Activated CD8-positive, alpha-beta memory T cell treated with anti-CD3 and anti-CD28 coated beads for 1 hour (primary cell): ENCODE results near the gene CDH16.

Experiments
- DNase-seq, 2 donors: peaks; one replicate each; pipeline ENCODE4 v3.0.0-alpha.2; 2020; ENCODE audit warnings: low read depth in 1 of 2; ENCODE audit errors: extremely low read depth in 1 of 2

Gene CDH16

DNA sequence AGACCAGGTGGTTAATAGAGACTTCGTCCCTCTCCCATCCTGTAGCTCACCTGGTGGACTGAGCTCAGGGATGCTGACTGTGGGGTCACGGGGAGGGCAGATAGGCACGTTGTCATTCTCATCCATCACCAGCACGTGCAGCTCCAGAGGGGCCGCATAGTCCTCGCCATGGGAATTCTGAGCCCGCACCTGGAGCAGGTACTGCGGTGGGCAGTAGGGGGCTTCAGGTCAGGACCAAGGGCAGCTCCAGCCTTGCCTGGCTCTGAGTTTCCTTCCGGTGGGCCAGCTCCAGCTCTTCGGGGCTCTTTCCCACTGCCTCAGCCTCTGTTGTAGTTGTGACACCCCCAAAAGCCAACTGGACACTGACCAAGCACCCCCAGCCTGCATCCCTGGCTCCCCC, 5.6 kb downstream of the CDH16 start:
- no peak for DNase-seq

DNA sequence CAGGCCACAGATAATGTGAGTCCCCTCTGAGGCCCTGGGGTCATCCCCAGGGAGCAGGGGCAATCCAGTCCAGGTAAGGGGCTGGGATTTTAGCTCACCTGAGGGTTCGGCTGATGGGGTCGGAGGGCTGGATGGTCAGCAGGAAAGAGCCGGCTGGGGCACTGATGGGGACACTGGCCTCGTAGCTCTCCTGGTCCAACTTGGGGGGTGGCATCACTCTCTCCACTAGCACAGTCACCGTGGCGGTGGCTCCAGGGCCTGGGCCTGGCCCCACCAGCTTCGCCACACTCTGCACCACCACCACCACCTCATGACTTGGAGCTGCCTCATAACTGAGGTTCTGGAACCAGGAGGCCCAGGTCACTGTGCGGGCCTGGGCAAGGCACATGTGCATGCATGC, 6.9 kb downstream of the CDH16 start:
- no peak for DNase-seq

DNA sequence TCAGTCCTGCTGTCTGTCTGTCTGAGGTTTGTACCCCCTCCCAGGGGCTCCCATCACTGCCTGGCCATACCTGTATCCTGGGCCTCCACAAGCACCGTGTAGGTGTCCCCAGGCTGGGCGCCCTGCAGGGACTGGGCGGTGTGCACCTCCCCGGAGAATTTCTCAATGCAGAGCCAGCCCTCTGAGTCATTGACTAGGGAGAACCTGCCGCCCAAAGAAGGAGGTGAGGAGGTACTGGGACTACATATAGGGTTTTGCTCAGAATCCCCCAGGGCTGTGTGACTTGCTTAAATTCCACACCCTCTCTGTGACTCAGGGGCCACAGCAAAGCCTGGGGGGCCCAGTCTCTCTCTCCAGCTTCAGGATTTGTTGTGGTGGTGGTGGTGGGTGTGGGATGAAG, 7.6 kb downstream of the CDH16 start:
- DNase-seq, result no peak

DNA sequence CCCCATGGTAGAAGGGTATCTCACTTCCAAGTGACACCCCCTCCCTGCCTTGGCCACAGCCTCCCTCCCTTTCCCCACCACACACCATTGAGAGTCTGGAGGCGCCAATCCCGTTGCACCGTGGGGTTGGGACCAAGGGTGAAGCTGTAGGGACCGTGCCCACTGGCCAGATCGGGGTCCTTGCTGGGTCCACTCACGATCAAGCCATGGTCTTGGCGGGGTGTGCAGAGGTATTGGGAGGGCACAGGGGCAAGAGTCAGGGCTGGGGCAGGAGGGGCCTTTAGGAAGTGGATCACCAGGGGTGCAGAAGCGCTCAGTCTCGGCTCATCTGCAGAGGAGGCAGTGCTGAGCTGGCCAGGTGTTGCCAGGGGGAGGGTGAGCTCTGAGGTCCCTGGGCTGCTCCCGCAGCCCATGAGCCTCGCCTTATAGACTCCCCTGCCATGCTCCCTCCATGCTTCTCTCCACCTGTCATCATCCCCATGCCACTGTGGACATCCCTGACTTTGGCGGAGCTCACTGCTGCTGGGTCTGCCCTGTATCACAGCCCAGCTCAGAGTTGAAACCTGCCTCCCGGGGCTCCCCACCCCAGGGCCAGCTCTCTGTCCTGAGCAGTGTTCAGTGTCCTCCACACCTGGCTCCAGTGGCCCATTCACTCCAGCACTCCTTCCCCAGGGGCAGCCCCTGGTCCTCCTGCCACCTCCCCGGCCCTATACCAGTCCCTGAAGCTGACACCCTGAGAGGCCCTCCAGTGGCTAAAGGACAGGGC, 8.3 kb downstream of the CDH16 start:
- DNase-seq, result no peak

DNA sequence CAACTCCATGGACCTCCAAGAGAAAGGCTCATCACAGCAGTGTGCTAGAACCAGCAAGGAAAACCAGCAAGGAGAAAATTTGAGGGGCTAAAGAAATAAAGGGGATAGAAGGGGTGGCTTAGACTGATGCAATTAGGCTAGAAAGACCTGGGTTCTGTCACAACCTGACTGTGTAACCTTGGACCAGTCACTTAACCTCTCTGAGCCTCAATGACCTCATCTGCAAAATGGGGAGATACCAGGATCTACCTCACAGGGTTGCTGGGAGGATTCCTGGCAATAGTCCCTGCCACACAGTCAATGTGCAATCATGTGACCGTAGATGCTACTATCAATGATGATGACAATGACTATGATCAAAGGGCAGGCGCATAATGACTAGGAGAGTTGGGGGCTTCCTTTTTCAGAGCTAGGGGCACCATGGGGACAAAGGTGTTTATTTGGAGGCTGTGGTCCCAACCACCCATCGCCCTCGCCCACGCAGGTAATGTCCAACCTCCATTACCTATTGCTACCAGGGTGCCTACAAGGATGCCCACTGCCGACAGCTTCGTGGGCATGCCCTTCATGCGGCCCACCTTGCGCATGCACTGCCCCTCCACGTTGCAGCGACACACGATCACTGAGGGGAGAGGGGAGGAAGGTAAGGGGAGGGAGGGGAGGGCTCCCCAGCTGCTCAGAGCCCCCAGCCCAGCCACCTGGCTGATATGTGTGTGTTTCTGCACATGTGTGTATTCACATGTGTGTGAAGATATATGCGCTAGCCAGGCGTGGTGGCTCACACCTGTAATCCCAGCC, 9.7 kb downstream of the CDH16 start:
- DNase-seq, result no peak

DNA sequence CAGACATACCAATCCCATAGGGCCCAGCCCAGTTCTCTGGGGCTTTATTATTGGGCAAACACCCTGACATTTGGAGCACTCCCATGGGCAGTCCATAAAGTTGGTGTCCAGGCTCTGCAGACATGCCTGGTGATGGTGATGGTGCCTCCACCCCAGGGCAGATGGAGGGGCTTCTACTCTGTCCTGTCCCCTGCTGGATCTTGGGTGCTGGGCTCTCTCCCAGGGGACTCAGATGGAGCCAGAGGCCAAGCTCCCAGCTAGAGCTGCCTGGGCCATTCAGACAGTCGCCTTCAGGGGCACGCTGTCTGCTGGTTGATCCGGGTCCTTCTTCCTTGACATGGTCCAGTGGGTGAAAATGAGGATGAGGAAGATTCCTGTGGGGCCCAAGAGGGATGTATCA, 10.6 kb downstream of the CDH16 start:
- DNase-seq, result no peak

DNA sequence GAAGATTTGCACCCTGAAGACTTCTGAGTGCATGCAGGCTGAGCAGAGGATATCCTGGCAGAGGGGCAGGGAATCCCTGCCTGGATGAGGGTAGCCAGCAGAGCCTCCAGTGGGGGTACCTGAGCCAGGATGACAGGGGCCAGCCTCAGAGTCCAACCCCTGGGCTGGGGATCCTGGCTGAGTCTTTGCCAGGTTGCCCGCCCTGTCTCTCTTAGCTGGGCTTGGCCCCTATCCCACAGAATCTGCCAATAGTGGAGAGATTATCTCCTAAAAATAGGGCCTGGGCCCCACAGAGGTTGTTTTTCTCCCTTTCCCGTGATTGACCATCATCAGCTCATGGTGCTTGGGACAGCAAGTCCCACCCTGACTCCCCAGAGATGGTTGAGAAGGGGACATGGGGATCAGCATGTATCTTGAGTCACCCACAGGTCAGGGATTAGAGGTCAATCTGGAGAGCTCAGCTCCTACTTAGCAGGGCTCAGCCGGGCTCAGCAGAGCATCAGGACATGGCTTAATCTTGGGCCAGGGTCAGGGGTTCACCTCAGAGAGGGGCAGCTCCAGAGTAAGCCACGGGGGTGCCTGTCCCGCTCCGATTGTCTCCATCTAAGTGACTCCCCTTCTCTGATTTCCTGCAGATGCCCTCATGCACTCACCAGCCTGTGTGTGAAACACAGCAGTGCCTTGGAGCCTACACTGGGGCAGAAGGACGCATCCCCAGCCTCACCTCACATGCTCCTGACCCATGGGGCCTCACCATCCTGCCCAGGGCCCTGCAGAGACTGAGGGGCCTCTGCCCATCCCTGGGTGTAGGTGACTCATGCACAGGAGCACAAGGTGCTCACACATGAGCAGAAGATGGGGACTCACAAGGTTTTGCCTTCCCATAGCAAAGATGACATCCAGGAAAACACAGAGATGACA, 11.5 kb downstream of the CDH16 start:
- no peak for DNase-seq

DNA sequence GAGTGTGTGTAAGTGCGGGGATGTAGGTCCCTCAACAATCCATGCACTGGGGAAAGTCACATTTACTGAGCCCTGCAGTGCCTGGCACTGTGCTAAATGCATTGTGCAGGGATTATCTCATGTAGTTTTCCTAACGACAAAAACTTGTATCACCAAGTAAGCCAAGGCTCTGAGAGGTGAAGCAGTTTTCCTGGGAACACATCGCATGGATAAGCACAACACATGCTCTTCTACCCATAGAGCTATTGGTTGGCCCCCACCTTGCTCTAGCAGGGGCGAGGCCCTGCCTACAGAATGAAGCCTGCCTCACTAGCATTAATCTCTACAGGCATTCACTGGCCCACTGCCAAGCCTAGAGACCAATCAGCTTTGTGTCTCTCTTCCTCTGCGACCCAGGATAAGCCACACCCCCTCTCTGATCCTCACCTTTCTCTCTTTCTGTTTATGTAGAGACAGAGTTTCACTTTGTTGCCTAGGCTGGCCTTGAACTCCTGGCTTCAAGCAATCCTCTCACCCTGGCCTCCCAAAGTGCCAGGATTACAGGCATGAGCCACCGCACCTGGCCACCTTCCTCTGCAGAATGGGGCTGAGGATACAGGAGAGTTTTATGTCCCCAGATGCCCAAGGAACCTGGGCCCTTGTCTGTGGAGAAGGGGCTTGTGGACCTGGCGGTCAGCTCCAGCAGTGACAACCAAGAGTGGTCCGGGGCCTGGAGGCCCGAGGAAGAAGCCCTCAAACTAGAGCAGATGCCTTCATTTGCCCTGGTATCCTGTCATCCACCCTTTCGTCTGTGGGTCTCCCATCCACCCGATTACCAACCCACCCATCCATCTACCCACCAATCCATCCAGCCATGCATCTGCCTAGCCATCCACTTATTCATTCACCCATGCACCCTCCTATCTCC, 12.8 kb downstream of the CDH16 start:
- DNase-seq, result no peak

DNA sequence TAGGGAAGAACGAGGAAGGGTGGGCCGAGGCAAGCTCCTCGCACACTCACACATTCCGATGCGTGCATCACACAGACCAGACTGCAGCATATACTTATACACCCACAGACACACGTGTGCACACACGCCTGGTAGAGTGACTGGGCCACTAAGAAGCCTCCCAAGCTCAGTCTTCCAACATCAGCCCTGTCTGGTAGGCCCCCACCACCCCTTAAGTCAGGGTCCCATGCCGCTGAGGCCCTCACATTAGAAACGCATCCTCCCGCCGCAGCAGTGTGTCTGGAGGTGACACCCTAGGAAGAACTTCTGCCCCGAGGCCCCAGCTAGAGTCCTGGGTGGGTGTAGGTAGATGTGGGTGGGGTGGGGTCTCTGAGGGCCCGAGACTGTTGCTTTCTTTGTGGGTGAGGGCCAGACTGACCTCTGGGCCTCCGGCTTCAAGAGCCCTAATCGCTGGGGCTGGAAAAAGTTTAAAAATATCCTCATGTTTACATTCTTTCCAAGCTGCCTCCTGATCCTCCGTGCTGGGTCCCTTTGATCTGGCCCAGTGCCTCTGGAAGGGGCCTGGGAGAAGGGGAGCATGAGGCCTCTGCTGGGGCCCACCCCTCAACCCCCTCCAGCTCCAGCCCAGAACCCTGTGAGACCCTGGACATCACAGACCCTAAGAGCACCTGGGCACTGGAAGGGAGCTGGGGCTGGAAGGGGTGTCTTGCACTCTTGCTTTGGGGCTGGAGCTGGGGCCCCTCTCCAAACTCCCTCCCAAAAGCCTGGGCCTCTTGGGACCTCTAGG, 13.6 kb downstream of the CDH16 start:
- no peak for DNase-seq

DNA sequence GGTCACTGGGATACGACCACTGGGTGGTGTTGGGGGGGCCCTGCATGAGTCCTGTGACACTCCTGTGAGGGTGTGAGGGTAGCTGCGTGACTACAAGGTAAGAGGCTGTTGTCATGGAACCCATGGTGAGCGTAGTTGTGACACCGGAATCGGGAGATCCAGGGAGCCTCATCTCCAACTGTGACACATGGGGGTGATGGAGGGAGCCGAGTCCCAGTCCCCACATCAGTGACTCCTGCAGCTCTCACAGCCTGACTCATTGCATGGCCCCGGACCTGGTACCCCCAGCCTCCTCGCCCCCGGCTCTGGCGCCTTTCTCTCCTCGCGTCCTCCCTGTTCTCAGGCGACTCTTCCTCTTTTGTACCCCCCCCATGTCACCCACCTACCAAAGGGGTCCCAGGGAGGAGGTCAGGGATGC, 14.2 kb downstream of the CDH16 start:
- no peak for DNase-seq

DNA sequence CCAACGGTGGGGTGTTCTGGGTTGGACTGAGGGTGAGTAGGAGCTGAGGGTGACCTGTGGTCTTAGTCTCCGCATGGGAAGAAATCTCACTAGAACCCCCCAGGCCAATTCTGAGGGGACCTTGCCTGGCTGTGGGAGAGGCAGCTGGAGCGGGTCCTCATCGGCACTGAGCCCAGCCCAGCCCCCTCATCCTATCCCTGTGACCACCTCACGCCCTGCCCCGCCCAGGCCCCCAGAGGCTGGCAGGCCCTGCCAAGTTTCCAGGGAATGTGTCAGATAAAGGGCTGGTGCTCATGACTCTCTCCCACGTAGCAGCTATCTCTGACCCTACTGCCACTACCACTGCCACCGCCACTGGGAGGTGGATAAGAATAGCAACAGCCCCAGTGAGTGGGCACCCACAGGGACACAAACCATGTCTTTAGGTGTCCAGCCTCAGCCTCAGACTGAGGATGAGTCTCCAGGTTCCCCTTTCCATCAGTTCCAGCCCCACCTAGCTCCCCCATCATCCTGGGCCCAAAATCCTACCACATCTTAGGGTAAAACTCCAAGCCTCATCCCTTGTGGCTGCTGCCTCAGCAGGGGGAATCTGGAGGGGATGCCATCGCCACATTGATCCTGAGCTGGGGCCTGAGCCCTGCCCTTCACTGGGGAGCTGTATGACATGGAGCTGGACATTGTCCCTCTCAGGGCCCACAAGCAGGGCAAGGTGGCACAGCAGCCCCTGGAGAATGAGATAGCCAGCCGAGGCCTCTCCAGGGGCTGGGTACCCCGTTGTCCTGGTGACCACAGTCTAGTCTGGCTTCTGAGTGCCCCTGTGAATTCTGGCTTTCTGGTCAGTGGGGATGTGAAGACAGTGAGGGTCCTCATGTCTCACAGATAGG, 14.9 kb downstream of the CDH16 start:
- no peak for DNase-seq

DNA sequence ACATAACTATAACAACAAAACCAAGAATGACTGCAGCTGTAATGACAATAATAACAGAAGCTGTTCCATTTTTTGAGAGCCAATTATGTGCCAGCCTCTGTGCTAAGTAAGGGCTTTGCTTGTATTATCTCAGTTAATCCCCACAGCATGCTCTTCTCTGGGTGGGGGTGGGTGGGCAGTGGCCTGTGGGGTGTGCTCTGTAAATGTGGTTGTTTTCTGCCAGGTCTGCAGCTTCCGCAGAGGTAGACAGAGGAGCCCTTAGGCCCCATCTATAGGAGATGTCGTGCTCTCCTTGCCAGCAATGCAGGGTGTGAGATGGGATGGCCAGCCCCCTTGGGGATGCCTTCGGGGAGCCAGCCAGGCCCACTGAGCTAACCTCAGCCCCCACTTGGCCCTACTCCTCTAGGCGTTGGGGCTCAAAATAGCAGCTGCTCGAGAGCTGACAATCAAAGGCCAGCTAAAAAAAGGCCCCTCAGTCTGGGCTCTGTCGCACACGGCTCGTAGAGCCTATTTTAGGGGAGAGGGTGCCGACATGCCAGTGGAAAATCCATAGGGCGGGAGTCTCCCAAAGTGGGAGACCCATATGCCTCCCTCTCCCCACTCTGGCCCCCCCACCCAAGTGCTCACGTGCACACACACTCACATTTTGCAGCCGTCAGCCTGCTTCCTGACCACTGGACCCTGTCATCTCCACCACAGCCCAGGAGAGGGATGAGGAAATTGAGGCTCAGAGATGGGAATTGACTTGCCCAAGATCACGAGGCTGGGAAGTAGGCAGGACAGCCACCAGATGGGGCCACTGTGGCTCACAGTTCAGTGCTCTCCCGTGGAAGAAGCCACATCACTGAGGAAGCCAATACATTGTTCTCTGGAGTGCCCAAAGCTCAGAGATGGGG, 15.8 kb downstream of the CDH16 start:
- DNase-seq, result no peak

DNA sequence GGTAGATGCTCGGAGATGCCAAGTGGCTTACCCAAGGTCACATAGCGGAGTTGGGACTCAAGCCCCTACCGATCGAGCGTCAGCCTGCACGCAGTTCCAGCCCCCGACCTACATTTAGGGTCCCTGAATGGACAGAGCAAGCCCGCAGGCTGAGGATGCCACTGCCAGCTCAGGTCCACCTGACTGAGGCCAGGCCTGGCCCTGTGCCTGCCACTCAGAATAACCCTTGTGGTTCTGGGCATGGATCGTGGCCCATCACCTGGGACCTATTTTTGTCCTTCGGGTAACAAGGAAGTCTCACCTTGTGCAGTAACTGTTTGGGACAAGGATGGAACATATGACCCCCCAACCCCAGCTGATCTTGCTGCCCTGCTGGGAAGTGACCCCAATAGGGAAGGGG, 17.1 kb downstream of the CDH16 start:
- DNase-seq, result no peak

DNA sequence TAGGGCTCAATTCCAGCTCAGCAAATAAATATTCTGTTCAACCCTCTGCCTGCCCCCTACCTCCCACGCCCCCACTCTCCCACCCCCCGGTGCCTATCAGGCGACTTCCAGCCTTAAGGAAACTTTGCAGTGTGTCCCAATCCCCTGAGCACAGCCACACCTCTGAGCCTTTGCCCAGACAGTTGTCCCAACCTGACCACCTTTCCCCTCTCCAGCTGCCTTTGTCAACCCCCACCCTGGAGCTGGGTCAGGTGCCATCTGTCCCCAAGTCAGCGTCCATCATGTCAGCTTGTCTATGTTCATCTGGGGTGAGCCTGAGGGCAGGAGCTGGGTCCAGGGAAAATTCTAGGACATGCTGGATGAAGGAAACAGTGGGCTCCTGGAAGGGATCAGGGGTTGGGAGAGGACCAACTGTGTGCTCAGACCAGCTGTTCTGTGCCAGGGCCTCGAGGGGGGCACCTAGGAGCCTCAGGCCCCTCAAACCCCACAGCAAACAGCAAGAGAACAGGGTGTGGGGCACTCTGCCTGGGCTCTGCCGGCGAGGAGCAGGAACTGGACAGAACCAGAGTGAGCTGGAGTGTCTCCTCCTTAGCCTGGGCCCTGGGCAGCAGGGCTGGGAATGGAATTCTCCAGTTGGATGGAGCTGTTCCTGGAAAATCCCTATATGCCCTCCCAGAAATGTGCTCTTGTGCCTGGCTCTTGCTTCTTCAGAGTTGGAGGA, 17.8 kb downstream of the CDH16 start:
- DNase-seq, result no peak

DNA sequence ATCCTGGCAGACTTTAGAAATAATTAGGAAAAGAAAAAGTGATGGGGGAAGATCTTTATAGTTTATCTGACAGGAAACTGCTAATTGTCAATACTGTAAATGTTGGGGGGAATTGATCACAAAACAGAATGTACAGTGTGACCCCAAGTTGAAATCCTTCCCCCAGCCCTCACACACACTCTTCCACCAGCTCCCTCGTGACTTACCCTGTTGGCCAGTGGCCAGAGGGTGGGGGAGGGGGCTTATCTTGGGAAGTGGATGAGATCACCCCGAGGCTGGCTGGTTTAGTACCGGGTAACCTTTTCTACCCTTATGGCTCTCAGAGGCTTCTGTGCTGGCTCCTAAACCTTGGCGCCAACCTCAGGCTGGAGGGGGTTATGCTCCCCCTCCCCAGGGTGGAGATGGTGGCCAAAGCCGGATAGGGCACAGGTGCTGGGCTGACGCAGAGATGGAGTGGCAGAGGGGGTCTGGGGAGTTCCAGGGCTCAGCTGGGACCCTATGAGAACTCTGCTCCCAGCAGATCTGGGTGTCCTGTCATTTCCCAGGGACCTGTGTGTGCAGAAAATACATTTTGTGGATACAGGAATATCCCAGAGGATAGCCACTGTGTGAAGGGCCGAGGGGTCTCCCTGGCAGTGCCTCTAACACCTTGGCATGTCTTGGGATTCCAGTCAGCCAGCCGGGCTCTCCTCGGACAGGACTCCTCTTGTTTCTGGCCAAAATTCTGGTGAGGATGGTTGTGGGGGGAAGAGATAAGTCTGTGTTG, 18.6 kb downstream of the CDH16 start:
- no peak for DNase-seq

DNA sequence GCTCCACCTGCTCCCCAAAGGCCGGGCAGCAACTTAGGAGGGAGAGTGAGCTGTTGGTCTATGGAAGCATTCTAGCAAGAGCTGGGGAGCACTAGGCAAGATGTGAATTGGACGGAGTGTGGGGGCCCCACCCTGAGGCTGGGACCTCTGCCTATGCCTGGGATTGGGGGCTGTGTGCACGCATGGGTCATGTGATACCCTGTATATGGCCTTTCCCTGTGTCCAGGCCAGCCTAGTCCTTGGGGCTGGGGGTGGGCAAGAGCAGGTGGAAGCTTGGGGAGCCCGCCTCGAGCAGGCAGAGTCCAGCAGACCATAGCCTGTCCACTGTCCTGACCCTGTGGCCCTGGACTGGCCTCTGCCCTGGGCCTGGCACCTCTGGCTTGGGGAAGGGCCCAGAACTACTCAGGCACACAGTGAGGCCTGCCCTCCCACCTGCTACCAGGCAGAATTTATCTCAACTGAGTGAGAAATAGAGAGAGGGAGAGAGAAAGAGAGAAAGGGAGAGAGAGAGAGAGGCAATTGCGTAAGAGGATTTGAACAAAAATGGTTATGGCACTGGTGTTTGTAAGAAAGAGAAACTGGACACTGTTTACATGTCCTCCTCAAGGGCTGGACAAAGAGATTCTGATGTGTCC, 19.3 kb downstream of the CDH16 start:
- no peak for DNase-seq
